Measurements from ENCODE around the gene CENPX.

Gene CENPX

DNA sequence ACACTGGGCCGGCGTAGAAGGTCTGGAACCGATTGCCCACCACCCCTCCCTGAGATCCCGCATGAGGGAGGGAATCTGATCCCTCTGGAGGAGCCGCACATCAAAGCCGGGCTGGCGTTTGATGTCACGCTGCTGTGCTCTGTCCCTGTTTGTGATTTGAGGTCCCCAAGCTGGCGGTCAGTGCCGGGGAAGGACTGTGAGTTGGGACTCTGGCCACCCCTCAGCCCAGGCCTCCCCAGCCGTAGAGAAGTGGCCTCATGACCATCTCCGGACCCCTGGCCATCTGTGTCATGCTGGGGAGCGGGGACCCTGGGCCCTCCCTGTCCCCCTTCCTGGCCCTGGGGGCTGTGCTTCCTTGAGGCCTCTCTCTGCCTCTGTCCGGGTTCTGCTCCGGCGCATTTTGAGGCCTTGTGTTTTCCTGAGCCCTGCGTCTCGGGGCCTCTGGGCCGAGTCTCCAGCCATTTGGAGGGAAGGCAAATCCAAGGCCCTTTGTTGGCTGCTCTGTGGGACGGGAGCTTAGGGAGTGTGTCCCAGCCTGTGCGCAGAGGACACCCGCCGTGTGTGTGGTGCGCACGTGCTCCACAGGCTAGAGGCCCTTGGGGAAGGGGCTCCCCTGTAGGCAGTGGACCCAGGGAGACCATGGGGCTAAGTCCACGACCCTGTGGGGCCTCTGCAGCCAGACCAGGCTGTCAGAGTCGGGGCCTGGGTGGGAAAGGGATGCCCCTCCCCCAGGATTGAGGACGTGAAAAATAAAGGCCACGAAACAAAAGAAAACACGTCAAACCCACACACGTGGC is 30.2 kb downstream of the CENPX start:
- no peak overlapping the region; the same call in 1 of the 2 replicates for H3K4me3 ChIP-seq (ENCODE audit: low read length)
- DNase-seq (ENCODE audit: low read depth) = no peak

DNA sequence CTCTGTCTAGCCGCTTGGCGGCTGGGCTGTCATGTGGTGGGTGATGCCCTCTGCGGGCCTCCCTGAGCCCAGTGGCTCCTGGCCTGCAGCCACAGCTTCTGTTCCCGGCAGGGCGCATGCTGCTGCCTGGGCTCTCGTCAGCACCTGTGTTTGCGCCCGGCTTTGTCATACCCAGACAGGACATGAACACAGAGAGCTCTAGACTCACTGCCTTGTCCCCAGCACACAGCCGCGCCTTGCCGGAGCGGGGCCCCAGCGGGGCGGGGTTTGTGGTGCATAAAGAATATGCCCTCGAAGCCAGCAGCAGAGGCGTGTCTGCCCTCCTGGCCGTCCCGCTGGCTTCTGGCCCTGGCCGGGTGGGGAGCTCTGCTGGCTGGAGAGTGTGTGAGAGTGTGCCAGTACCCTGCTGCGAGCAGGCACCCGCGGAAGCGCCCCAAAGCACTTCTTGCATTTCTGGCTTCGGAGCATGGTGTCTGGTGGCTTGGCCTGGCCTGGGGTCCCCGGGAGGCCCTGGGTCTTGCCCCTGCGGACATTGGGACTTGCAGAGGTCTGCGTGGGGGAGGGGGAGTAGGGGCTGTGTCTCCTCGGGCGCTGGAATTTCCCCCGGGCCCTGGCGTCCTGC is 30.9 kb downstream of the CENPX start:
- peak; percentile 72 for DNase-seq (ENCODE audit: low read depth)
- TF ChIP-seq, protein P1, sequence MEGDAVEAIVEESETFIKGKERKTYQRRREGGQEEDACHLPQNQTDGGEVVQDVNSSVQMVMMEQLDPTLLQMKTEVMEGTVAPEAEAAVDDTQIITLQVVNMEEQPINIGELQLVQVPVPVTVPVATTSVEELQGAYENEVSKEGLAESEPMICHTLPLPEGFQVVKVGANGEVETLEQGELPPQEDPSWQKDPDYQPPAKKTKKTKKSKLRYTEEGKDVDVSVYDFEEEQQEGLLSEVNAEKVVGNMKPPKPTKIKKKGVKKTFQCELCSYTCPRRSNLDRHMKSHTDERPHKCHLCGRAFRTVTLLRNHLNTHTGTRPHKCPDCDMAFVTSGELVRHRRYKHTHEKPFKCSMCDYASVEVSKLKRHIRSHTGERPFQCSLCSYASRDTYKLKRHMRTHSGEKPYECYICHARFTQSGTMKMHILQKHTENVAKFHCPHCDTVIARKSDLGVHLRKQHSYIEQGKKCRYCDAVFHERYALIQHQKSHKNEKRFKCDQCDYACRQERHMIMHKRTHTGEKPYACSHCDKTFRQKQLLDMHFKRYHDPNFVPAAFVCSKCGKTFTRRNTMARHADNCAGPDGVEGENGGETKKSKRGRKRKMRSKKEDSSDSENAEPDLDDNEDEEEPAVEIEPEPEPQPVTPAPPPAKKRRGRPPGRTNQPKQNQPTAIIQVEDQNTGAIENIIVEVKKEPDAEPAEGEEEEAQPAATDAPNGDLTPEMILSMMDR (conservative IDR thresholded peaks at IDR 0.05; ENCODE audit: low read length) = no peak
- peak overlapping the region; percentile 15; the same call in 1 of the 2 replicates for H3K4me3 ChIP-seq (ENCODE audit: low read length)

More for the DNA sequence above, 30.2 kb downstream of the CENPX start:
- TF ChIP-seq, protein P1 (conservative IDR thresholded peaks at IDR 0.05; ENCODE audit: low read length) = no peak

DNA sequence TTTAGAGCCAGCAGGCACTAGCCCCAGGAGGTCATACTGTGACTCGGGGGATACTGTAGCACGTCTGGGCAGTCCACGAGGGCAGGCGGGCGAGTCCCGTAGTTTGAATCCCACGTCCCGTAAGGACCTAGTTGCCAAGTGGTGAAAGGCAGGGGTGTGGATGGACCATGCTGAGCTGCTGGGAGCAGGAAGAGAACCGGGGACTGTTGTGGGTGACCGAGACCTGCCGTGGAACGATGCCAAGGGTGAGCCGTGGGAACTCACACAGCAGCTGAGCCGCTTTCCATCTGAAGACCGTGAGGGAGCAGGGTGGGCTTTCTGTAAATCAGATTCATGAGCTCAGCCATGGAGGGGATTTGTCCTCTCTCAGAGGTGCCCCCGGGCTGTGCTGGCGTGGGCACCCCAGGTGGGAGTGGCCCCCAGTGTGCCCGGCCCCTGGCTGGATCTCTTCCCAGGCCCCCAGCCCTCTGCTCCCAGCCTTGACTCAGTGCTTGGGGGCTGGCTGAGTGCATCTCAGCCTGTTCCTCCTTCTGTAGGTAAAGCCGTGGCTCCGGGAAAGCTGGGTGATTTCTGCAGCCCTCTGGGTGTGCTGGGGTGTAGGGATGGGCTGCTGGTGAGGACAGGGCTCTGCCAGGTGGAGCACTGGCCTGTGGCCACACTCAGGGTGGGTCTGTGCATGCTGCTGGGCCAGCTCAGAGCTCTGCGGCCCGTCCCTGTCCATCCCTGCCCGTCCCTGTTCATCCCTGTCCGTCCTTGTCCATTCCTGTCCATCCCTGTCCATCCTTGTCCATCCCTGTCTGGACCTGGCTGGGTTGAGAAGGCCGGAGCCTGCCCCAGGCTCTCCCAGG is 31.6 kb downstream of the CENPX start:
- no peak for DNase-seq (ENCODE audit: low read depth)
- TF ChIP-seq, protein P1 (conservative IDR thresholded peaks at IDR 0.05; ENCODE audit: low read length) = no peak
- no peak overlapping the region for H3K4me3 ChIP-seq (ENCODE audit: low read length)

DNA sequence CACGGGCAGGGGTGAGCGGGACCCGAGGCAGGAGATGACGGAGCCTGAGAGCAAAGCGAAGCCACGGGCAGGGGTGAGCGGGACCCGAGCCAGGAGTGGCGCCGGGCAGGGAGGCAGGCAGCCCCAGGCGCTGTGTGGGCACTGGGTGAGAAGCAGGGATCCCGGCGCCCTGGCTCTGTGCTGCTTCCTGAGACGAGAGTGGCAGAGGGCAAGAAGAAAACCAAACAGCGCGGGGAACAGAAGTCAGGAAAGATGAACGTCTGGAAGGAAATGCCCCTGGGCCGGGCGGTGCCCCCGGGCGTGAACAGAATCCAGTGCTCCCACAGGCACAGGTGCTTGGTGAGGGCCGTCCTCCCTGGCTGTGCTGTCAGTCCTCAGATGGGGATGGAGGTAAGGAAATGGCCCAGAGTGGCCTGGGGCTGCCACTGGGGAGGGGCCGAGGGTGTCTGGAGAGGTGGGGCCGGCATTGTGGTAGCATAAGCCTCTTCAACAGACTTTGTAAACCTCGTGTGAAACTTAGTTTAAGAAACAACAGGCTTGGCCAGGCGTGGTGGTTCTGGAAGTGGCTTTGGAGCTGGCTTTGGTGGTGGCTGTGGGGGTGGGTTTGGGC is 35.4 kb downstream of the CENPX start:
- H3K4me3 ChIP-seq (ENCODE audit: low read length) = no peak overlapping the region
- no peak for DNase-seq (ENCODE audit: low read depth)
- TF ChIP-seq, protein P1 (conservative IDR thresholded peaks at IDR 0.05; ENCODE audit: low read length) = no peak

DNA sequence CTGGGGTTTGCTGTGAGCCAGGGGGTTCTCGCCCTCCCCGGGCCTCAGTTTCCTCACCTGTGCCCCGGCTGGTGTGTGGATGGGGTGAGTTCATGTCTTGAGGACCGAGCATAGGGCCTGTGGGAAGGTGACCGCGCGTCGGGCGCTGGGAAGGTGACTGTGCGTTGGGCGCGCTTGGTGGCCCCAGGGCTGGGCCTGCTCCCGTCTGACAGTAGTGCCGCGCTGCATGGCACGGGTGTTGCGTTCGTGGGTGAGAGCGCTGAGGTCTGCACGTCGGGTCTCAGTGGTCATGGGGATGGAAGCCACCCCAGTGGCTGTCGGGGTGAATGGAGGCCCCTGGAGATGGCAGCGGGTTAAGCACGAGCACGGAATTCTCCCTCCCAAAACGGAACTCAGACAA is 36.1 kb downstream of the CENPX start:
- H3K4me3 ChIP-seq (ENCODE audit: low read length) = no peak overlapping the region
- no peak for DNase-seq (ENCODE audit: low read depth)
- TF ChIP-seq, protein P1 (conservative IDR thresholded peaks at IDR 0.05; ENCODE audit: low read length) = no peak

DNA sequence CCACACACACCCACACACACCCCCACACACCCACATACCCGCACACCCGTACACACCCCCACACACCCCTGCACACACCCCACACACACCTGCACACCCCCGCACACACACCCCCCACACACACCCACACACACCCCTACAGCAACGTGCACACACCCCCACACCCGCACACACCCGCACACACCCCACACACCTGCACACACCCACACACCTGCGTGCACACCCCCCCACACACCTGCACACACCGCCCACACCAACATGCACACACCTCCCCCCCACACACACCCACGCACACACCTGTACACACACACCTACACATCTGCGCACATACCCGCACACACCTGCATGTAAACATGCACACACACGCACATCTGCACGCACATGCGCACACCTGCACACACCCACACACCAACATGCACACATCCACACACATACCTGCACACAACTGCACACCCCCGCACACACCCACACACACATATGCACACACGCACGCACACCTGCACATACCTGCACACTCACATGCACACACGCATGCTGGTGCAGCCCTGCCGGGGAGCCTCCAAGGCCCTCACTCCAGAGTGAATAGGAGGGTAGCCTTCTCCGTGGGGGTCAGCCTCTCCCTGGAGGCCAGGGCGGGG is 37.8 kb downstream of the CENPX start:
- no peak for DNase-seq (ENCODE audit: low read depth)
- TF ChIP-seq, protein P1 (conservative IDR thresholded peaks at IDR 0.05; ENCODE audit: low read length) = no peak
- no peak overlapping the region for H3K4me3 ChIP-seq (ENCODE audit: low read length)
